Fibroblast of skin of scalp (primary cell): Measurements from ENCODE around the gene ARHGAP26.

Experiments
- DNase-seq: peaks from one replicate; pipeline ENCODE4 v3.0.0-alpha.2; 2013

The ARHGAP26 gene

DNA sequence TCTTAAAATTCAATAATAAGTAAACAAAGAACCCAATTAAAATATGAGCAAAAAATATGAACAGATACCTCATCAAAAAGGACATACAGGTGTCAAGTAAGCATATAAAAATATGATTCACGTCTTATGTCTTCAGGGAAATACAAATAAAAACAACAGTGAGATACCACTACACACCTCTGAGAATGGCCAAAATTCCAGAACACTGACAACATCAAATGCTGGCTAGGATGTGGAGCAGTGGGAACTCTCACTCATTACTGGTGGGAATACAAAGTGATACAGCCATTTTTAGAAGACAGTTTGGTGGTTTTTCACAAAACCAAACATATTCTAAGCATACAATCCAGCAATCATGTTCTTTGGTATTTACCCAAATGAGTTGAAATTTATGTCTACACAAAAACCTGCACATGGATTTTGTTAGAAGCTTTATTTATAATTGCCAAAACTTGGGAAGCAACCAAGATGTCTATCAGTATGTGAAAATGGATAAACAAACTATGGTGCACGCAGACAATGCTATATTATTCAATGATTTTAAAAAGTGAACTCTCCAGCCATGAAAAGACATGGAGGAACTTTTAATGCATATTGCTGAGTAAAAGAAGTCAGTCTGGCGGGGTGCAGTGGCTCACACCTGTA lies 381.0 kb downstream of the ARHGAP26 start:
- no peak for DNase-seq

DNA sequence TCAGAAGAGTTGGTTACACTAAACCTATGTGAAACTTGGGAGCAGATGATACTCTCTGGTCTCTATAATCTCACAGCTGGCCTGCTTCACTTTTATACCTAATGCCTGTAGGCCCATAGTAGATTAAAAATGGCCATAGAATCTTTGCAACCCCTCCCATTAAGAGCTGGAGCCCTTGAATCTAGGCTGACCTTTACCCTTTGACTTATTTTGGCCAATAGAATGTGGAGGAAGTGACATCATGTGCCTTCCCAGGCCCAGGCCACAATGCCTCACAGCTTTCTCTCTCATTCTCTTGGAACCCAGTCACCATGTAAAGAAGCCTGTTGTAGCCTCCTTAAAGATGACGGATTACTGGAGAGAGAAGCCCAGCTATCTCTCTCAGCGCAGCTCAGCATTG lies 382.3 kb downstream of the ARHGAP26 start:
- no peak for DNase-seq

DNA sequence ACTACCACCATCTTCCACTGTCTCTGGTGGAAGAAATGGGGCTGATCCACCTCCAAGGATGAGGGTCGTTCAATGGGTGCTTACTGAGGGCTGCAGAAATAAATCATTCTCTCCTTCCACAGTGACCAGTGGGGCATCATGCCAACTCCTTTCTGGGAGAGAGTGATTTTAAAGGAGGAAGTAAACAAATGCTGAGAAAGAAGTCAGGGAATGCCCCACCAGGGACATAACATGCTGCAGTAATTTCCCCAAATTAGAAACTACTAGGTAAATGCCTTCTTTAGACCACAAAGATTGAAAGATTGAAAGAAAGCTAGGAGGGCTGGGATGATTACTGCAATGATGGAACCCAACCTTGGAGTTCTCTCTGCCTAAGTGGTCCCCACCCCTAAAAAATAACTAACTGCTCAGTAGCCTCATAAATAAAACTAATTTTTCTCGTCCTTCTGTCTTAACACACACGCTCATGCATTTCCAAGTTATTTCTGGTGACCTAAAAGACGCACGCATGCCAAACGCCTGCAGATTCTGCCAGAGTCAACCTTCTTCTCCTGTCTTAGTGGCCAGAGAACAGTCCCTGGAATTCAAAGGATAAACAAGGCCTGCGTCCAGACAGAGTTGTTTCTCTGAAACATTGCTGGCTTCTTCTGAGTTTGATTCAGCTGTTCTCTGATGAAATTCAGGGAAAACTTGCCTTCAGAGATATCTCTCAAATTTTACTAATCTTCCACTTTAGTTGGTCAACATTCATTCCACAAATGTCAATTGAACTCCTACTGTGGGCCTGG lies 383.3 kb downstream of the ARHGAP26 start:
- DNase-seq: peak; percentile 87

DNA sequence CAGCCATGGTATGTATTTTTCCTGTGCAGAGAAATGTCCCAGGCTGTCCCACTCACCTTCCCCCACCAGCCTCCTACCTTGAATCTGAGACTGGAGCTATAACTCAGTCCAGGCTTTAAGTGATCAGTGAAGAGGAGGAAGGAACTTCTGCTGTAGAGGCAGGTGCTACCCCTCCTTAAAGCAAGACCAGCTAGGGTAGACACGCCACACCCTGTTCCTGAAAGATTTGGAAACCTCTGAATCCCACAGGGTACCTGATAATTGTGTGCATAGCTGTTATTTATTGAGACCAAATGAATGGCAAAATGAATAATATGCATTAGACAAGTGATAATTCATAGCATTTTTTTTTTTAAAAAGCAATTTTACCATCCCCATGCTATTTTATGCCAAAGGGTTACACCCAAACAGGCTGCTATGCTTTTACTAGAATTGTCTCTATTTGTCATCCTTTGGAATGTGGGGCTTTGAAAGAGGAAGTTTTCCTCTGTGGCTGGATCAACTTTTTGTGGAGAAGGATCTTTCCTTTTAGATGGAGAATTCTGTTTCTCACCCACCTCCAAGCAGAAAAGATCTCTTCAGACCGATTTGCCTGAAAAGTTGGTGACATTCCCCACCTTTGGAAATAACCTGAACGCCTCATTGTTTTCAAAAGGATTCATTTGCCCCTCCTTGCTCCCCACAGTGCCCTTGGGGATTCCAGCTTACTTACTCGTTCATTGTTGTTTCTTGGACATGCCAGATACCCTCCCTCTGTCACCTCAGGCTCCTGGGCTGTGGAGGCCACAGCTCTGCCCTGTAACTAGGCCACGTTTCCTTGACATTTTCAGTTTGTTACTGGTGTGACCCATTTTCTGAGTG lies 384.6 kb downstream of the ARHGAP26 start:
- DNase-seq: peak; percentile 82

DNA sequence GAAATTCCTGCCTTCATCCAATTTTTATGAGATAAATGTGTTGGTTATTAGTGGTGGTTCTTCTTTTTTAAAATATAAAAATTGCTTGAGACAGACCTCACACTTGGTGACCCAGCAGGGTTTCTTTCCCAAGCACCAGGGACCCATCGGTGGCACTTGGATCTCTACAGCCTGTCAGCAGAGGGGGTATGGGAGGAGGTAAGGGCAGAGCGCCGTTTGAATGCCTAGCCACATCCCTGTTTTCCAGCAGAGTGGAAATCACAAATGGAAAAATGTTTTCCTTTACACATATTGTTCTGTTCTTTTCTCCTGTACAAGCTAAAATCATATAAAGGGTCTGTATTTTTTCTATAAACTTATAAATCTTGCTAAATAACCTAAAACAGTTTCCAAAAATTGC lies 385.3 kb downstream of the ARHGAP26 start:
- DNase-seq: peak; percentile 64

DNA sequence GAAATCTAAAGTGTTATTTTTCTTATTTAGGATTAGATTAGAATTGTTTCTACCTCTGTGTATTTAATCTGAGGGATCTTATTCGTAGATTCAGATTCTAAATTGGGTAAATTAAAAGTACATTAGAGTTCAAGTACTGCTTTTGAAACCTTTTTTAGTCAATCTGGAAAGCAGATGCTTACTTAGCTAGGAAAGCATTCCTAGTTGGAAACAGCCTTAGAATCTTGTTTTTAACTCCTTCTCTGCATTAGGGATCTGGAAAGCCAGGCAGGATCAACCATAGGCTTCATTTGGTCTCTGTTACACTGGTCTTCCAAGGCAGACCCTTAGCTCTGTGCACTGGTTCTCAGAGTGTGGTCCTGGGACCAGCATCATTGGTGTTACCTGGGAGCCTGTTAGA lies 385.9 kb downstream of the ARHGAP26 start:
- DNase-seq: no peak

DNA sequence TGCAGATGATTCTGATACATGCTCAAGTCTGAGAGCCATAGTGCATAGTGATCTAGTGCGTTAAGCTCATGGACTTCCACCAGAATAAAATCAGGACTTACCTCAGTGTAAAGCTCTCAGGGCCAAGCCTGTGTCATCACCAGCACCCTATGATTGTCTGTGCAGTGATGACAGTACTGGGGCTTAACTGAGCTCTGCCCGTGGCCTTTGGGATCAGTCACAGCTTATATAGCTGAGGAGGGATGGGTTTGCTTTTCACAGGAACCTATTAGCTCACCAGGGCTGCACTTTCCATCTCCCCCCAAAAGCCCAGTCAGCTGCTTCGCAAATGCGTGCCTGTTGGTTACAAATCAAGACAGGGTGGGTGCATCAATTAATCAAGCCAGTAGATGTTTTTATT lies 386.4 kb downstream of the ARHGAP26 start:
- no peak for DNase-seq

DNA sequence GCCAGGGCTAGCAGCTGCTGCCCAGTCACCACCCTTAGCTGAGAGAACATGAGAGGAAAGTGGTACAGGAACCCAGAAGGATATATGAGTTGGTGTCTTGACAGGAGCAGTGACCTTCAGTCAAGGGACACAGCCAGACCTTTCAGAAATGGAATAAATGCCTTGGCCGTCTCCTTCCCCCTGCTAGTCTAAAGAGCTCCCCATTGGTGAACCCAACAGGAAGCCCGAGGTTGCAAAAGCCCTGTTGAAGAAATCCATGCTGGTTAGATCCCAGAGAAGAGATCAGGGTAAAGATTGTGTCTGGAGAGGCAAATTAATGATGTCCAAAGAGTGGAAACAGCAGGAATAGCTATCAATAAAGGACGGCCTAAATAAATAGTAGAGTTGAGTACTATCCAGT lies 388.9 kb downstream of the ARHGAP26 start:
- no peak for DNase-seq

DNA sequence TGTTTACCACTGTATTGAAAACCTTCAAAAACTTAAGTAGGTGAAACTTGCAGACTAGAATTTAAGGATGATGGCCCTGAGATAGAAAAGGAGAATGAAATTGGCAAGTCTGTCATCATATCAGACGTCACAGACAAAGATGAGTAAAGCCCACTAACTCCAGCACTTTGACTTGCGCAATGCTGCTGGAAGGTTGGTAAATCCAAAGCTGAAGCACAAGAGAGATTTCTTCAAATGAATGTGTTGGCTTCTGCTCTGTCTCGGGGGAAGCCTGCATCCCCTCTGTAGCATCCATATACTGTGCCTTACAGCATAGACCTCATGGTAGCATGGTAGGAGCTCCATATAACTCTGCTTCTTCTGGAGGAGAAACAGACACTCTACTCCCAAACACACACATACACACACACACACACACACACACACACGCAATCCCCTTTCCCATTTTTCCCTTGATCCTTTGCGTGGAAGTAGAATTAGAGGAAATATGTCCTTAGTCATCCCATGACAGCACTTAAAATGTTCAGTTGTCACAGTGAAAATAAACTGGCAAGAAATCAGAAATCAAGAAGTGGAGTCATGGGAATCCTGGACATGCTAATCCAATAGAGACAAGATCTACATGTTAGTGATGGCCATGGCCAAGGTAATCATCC lies 391.8 kb downstream of the ARHGAP26 start:
- peak; percentile 61 for DNase-seq

DNA sequence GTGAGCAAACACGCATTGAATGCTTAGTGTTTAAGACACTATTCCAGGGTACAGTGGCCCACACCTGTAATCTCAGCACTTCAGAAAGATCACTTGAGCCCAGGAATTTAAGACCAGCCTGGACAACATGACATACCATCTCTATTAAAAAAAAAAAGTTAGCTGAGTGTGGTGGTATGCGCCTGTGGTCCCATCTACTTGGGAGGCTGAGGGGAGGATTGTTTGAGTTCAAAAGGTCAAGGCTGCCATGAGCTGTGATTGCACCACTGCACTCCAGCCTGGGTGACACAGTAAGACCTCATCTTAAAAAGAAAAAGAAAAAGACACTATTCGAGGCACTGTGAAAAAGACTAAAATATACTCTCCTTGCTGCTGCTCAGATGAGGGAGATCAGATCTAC lies 392.6 kb downstream of the ARHGAP26 start:
- DNase-seq: no peak

DNA sequence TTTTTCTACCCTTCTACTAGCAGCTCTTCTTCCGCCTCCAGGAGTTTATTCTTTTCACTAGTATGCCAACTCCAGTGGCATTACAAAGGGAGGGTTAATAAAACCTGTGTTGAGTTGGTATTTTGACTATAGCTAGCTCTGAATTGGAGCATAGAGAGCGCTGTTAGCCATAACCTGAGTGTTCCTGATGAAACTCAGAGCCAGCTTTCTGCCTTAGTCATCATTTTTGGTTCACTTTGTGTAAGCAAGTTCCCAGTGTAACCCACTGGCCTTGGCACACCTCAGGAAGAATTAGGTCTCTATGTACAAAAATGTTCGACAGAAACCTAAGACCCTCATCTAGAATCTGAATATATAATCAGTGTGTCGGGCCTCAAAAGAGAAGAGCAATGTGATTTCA lies 394.4 kb downstream of the ARHGAP26 start:
- DNase-seq: no peak

DNA sequence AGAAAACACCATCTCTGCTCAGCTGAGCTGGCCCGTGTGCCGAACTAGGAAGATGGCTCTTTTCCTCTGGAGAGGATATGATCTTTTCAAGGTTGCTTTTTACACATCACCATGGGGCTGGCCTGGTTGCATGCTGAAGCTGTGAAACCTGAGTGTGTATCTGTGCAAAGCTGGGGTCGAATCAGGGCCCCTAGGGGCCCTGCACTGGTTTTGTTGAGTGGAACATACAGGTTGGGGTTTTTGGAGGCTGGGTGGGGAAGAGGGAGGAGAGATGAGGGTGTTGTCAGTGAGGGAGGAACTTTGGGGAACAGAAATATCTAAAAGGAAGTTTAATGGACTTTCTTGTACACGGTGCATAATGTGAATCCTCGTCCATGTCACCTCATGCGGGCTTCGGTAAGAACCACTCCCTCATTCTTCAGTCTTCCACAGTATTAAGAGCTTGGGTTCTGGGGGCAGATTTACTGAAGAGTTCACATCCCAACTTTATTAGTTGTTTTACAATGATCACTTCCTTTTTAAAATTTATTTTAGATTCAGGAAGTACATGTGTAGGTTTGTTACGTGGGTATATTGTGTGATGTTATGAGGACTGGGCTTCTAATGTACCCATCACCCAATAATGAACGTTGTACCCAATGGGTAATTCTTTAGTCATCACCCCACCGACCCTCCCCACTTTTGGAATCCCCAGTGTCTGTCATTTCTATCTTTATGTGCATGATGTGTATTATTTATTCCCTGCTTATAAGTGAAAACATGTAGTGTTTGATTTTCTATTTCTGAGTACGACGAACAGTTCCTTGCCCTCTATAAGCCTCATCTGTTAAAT lies 395.1 kb downstream of the ARHGAP26 start:
- DNase-seq: no peak

DNA sequence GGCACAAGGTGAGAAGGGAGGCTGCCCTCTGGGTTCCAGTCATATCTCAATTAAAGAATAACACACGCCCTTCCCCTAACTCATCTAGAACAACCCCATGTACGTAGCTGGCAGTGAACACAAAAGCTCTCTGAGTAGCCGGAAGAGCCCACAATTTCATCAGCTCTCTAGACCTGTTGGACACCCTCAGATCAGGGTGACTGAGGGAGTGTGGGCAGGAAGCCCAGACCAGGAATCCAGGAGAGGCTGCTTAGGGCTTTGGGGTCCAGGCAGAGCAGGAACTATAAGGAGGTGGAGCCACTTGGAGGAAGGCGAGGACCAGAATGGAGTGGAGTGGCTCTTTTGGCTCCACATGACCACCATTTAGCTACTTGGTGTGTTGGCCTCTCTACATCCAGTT lies 395.9 kb downstream of the ARHGAP26 start:
- DNase-seq: no peak

DNA sequence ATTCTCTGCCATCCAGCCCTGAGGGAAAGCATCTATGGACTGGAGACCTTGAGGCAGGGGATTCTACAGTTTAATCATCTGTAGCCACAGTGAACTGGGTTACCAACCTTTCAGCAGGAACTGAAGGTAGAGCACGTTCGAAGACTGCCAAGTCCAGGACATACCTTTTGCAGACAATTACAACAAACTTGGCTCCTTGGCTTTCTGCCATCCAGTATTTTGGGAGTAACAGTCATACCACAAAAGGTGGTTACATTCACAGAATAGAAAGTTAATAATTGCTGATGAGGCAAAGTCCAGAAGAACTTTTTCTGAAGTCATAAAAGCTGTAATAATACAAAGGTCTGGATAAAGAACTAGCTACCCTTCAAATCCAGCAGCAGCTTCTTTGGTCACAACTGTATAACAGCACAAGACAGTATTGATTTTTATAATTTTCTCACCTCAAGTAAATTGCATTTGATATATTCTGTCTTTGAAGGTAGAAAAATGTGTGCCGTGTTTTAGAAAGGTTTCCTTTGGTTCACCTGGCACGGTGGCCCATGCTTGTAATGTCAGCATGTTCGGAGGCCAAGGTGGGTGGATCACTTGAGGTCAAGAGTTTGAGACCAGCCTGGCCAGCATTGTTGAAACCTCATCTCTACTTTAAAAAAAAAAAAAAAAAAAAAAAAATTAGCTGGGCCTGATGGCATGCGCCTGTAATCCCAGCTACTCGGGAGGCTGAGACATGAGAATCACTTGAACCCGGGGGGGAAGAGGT lies 396.7 kb downstream of the ARHGAP26 start:
- DNase-seq: no peak

DNA sequence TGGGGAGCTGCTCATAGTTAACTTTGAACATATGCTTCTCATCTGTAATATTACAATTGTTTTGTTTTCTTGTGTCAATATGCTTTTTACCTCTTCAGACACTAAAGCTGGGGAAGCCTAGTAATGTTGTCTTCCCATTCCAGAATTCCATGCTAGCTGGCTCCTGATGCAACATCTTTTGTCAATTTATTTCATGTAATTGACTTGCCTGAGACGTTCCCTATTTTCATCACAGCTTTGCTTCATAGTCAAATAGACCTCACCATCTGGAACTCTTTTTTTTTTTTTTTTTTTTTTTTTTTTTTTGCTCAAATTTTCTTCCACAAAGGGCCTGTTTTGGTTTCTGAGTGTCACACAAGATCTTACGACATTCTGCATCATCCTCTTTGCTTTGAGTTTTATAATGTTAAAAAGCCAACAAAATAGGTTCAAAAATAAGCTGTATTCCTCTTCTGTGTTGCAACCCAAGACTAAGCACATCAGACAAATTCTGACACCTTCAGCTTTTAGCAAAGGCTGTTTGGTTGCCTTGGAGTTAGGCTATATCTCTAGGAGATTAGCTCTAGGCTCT lies 398.1 kb downstream of the ARHGAP26 start:
- peak; percentile 60 for DNase-seq

DNA sequence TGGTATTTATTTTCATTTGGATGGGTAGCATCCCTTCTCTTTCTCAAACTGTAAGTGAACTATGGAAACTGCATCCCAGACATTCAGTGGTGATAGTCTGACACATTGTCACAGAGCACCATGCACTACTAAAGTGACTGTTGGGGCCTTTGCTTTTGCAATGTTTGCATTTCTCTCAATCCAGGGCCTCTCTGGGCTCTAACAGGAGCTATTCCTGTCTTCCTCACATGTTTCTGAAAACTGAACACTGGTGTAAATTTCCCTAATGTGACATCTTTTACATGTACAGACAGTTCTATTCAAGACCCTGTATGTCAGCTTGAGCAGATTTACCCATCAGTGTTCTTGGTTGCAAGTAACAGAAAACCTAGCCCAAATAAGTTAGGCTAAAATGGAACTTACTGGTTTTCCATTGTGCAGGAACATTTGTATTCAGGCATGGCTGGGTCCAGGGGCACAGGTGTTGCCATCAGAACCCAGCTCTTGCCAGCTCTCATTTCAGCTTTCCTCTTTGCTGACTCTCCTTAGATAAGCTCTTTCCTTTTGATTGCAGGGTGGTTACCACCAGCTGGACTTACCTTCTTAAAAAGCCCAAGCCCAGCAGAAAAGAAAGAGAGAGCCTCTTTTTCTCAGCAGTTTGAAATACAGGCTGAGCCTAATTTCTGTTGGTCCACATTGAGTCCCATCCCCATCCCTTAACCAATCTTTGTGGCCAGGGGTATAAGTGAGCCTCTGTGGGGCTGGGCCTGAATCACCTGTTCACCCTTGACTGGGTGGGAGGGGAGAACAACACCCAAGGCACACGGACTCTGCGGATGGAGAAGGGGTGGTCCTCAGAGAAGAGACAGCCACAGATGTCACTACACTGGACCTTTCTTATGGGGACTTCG lies 399.0 kb downstream of the ARHGAP26 start:
- DNase-seq: no peak

DNA sequence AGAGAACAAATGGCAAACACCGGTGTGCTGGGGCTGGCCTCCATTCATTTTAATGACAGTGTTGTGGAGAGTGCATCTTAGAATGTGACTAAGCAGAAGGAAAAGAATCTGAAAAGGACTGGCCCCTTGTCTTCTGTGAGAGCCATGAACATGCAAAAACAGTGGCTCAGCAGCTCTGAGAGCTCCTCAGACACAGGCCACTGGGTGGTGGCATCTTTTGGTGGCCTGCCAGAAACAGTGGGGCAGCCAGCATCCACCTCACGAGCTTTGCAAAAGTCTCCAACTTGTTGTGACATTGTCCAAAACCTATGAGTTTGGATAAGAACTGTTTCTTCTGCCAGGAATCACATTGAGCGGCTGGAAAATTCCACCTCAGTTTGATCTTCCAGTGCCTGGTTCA lies 399.9 kb downstream of the ARHGAP26 start:
- no peak for DNase-seq

DNA sequence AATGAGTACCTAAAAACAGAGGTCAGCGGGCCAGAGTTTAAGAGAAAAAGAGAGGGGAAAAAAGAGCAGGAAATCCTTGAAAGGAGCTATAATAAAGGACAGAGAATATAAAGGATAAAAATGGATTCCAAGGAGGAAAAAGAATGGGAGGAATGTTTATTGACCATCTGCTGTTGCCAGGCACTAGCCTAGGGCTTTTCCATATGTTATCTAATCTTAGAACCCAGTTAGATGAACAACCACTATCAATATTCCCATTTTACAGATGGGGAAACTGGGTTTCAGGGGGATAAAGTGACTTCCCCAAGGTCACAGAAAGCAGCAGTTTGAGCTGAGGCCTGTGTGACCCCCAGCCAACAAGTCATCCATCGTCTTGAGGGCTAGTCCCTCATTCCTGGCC lies 400.8 kb downstream of the ARHGAP26 start:
- DNase-seq: no peak

DNA sequence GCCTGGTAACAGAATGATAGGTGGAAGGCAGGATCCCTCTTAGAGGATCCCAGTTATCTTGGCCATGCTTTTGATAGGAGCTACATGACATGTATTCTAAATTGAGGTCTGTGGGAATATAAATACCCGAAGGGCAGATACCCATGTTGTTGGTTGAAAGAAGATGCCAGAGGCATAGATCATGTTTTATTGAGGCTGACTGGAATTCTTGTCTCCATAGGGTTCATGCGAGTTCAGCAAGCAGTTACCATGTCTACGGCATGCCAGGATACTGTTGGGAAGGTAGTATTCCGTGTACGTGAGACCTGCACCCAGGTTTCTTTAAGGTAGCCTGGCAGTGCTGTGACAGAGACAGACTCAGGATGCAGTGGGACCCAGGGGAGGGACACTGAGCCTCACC lies 402.6 kb downstream of the ARHGAP26 start:
- peak; percentile 40 for DNase-seq
